ENCODE measurements around the gene CYP1B1. TPM values are rescaled to one million over a fixed set of nuclear protein-coding genes. Genes with fewer than 3 reads are reported as not detected.

Gene CYP1B1
- total RNA-seq = 100 to 1,000 TPM in 1 of 4 donors, 10 to 100 TPM in 3; 43.7 to 142 (median 53.4) TPM
- 10.1 TPM for polyA plus RNA-seq
- long read RNA-seq, donor 1, full-length matches to known transcripts = 216 of 260 reads
- long read RNA-seq, donor 1, partial matches to known transcripts = 26 of 260 reads
- long read RNA-seq, donor 1, other reads (novel, unspliced or antisense) = 18 of 260 reads
- long read RNA-seq, donor 2, full-length matches to known transcripts = 46 of 49 reads
- long read RNA-seq, donor 2, partial matches to known transcripts = 2 of 49 reads
- long read RNA-seq, donor 2, other reads (novel, unspliced or antisense) = 1 of 49 reads
- long read RNA-seq, donor 3, full-length matches to known transcripts = 1,334 of 1,531 reads
- long read RNA-seq, donor 3, partial matches to known transcripts = 104 of 1,531 reads
- long read RNA-seq, donor 3, other reads (novel, unspliced or antisense) = 93 of 1,531 reads
- long read RNA-seq, donor 4, full-length matches to known transcripts = 21 of 30 reads
- long read RNA-seq, donor 4, partial matches to known transcripts = 6 of 30 reads
- long read RNA-seq, donor 4, other reads (novel, unspliced or antisense) = 3 of 30 reads

DNA sequence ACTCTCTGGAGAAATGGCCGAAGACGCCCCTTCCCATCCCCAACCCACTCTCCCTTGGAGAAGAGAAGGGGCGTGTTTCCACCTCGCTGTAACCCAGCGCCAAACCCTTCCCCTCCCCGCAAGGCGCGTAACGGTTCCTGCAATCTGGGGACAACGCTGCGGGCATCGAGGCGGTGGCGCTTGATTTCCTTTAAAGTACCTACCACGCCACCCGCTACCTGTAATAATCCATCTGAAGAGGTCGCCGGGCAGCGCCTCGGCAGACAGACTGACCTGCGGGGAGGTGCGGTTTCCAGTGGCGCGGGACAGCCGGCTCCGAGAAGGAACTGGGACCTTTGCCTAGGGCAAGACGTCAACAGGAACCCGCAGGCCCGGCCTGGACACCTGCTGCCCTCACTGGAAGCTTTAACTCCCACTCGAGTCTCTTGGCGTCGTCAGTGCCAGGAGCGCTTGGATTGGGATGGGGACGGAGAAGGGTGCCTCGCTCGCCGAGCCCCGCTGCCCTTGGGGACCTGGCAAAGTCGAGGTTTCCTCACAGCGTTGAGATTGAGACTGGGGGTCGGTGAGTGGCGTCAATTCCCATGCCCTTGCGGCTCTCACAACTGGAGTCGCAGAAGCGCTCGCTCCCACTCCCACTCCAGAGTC, at the start of gene CYP1B1:
Gene CYP1B1 (minus strand): TSS at position 645 of the 645 bp plus-strand sequence. CDS start 763 bp downstream, outside the sequence.
- H3K27ac ChIP-seq (ENCODE audit: low read length) = peak within 1 kb of the TSS; percentile 68
- intact Hi-C loops (cut with DNase I) = loop anchor here in 1 of 4 donors (5.0 kb wide), 1 partner anchor 37 kb away; no protein-coding TSS in a partner anchor
- no peaks in the 10 kb centered on the region for H3K27me3 ChIP-seq (ENCODE audit: control insufficient read depth, insufficient read depth)
- DNase-seq (peak in 1 of 3 donors; percentile 68), ATAC-seq (peak in 1 of 2 donors; percentile 2)
- no peaks in the 10 kb centered on the region for H3K9me3 ChIP-seq (ENCODE audit: control insufficient read depth, low read length)
- 4% methylated on average over 46 of the region's 46 CpGs for WGBS
- peaks cover 2% of the 10 kb centered on the region for H3K4me1 ChIP-seq (ENCODE audit: control insufficient read depth, insufficient read depth, low read length)
- peak within 1 kb of the TSS; percentile 66 for H3K4me3 ChIP-seq (ENCODE audit: low read length)

GRCh38 chr2:38125007-38125406, 49.1 kb upstream of the CYP1B1 start:
- ATAC-seq = no peak
- H3K4me1 ChIP-seq (ENCODE audit: control insufficient read depth, insufficient read depth, low read length) = no peaks in the 10 kb centered on the region
- intact Hi-C loops (cut with DNase I) = no loop called here
- no peak overlapping the region for H3K27ac ChIP-seq (ENCODE audit: low read length)
- H3K9me3 ChIP-seq (ENCODE audit: control insufficient read depth, low read length) = no peaks in the 10 kb centered on the region
- no peak overlapping the region for H3K4me3 ChIP-seq (ENCODE audit: low read length)
- WGBS = 90% methylated on average over 5 of the region's 5 CpGs
- DNase-seq = no peak
- H3K27me3 ChIP-seq (ENCODE audit: control insufficient read depth, insufficient read depth) = no peaks in the 10 kb centered on the region

DNA sequence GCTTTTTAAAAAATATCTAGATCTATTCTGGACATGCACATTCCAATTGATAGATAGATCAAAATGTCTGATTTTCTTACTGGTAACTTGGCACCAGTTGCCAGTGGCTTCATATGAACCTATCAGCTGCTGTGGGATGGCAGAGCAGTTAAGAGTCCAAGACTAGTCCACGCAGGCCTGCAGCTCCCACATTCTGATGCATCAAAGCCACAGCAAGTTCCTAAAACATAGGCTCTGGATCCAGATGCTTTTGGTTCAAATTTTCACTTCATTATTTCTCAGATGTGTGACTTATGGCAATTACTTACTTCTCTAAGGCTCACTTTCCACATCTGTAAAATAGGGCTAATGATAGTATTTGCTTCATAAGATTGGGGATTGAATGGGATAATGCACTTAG, 48.0 kb upstream of the CYP1B1 start:
- H3K27ac ChIP-seq (ENCODE audit: low read length) = no peak overlapping the region
- no peaks in the 10 kb centered on the region for H3K27me3 ChIP-seq (ENCODE audit: control insufficient read depth, insufficient read depth)
- H3K4me3 ChIP-seq (ENCODE audit: low read length) = no peak overlapping the region
- H3K9me3 ChIP-seq (ENCODE audit: control insufficient read depth, low read length) = no peaks in the 10 kb centered on the region
- no peaks in the 10 kb centered on the region for H3K4me1 ChIP-seq (ENCODE audit: control insufficient read depth, insufficient read depth, low read length)
- no peak for ATAC-seq
- no peak for DNase-seq
- intact Hi-C loops (cut with DNase I) = loop anchor here in 1 of 4 donors (5.0 kb wide), 1 partner anchor 142 kb away; no protein-coding TSS in a partner anchor
- 84% methylated on average over 1 of the region's 1 CpG for WGBS

DNA sequence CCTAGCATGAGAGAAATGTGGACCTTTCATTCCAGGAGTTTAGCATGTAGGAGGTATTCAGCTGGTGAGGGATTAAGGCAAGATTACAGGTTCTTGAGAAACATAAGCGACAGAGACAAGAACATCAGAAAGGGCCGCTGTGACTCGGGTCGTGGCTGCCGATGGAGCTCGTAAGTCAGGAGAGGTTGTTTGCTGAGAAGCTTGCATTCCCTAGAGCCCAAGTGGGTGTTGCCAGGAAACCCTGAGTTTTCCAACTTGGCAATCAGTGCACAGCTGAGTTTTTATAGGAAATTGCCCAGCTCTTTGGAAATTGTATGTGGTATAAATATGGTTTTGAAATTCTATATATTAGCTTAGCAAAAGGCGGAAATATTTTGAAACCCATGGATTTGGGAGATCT, 46.4 kb upstream of the CYP1B1 start:
- intact Hi-C loops (cut with DNase I) = loop anchor here in 1 of 4 donors (5.0 kb wide), 1 partner anchor 140 kb away; no protein-coding TSS in a partner anchor
- DNase-seq = peak; percentile 59 to 83 (median 69)

DNA sequence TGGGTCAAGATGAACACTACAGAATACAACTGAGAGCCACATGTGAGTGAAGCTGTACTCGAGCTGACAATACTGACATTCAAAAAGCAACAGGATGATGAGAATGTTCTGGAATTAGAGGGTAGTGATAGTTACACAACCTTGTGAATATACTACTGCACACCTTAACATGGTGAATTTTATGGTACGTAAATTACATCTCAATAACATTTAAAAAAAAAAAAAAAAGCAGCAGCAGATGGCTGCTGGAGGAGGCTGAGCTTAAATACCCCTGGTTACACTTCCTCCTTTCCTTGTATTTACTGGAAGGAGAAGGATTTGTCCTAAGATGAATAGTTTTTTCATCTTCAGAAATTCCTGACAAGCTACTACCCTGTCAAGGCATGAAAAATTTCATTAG, 45.5 kb upstream of the CYP1B1 start:
- no peak for DNase-seq
- intact Hi-C loops (cut with DNase I) = loop anchor here in 1 of 4 donors (5.0 kb wide), 1 partner anchor 139 kb away; no protein-coding TSS in a partner anchor
- Histone ChIP-seq H3K9me3 (ENCODE audit: control insufficient read depth, low read length) (no peaks in the 10 kb centered on the region), H3K4me3 (ENCODE audit: low read length) (no peak overlapping the region), H3K4me1 (ENCODE audit: control insufficient read depth, insufficient read depth, low read length) (no peaks in the 10 kb centered on the region), H3K27me3 (ENCODE audit: control insufficient read depth, insufficient read depth) (no peaks in the 10 kb centered on the region), H3K27ac (ENCODE audit: low read length) (no peak overlapping the region)
- WGBS = 83% methylated on average over 2 of the region's 2 CpGs
- no peak for ATAC-seq

More for the DNA sequence above, 46.4 kb upstream of the CYP1B1 start:
- Histone ChIP-seq H3K27me3 (ENCODE audit: control insufficient read depth, insufficient read depth) (no peaks in the 10 kb centered on the region), H3K27ac (ENCODE audit: low read length) (no peak overlapping the region), H3K9me3 (ENCODE audit: control insufficient read depth, low read length) (no peaks in the 10 kb centered on the region), H3K4me3 (ENCODE audit: low read length) (no peak overlapping the region), H3K4me1 (ENCODE audit: control insufficient read depth, insufficient read depth, low read length) (no peaks in the 10 kb centered on the region)
- 48% methylated on average over 7 of the region's 7 CpGs for WGBS
- ATAC-seq = peak; percentile 82 to 92

GRCh38 chr2:38120829-38121228, 44.9 kb upstream of the CYP1B1 start:
- peaks cover 2% of the 10 kb centered on the region for H3K4me1 ChIP-seq (ENCODE audit: control insufficient read depth, insufficient read depth, low read length)
- 85% methylated on average over 5 of the region's 5 CpGs for WGBS
- no peak overlapping the region for H3K27ac ChIP-seq (ENCODE audit: low read length)
- intact Hi-C loops (cut with DNase I) = loop anchor here in 1 of 4 donors (5.0 kb wide), 1 partner anchor 139 kb away; no protein-coding TSS in a partner anchor
- H3K27me3 ChIP-seq (ENCODE audit: control insufficient read depth, insufficient read depth) = no peaks in the 10 kb centered on the region
- DNase-seq (no peak), ATAC-seq (no peak)
- no peaks in the 10 kb centered on the region for H3K9me3 ChIP-seq (ENCODE audit: control insufficient read depth, low read length)
- no peak overlapping the region for H3K4me3 ChIP-seq (ENCODE audit: low read length)

DNA sequence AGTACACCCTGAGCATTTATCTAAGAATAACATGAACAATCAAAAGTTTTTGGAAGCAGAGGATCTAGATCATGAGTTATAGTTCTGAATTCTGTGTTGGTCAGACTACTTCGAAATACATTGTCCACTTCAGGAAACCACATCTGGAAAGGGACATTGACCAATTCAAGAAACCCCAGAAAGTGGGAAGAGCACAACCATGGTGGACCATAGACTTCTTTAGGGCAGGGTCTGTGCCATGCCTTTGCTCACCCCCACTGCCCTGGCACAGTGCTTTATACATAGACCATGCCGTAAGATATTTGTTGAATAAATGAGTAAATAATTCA, 44.3 kb upstream of the CYP1B1 start:
- DNase-seq = no peak
- Histone ChIP-seq H3K27ac (ENCODE audit: low read length) (no peak overlapping the region), H3K27me3 (ENCODE audit: control insufficient read depth, insufficient read depth) (no peaks in the 10 kb centered on the region), H3K9me3 (ENCODE audit: control insufficient read depth, low read length) (no peaks in the 10 kb centered on the region), H3K4me3 (ENCODE audit: low read length) (no peak overlapping the region), H3K4me1 (ENCODE audit: control insufficient read depth, insufficient read depth, low read length) (peaks cover 2% of the 10 kb centered on the region)
- 84% methylated on average over 2 of the region's 2 CpGs for WGBS
- no peak for ATAC-seq
- intact Hi-C loops (cut with DNase I) = loop anchor here in 1 of 4 donors (5.0 kb wide), 1 partner anchor 138 kb away; no protein-coding TSS in a partner anchor

DNA sequence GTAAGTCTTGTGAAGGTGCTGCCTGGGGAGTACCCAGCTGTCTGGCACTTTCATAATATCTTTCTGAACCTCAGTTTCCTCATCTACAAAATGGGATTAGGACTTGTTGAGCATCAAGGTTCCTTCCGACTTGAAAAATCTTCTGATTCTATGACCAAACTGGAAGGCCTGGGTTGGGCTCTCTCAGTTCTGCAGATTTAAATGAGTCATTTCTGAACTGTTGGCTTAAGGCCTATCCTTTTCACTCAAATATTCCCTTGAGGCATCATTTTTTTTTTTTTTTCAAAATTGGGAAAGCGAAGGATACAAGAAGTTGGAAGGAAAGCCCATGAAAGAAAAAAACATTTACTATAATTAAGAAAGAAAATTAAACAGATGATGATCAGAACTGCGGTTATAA, 40.8 kb upstream of the CYP1B1 start:
- 69% methylated on average over 3 of the region's 3 CpGs for WGBS
- H3K4me1 ChIP-seq (ENCODE audit: control insufficient read depth, insufficient read depth, low read length) = peaks cover 6% of the 10 kb centered on the region
- ATAC-seq = peak; percentile 62 to 65
- no peak overlapping the region for H3K4me3 ChIP-seq (ENCODE audit: low read length)
- DNase-seq = peak in 2 of 3 donors; percentile 40 to 59
- no peaks in the 10 kb centered on the region for H3K9me3 ChIP-seq (ENCODE audit: control insufficient read depth, low read length)
- no peaks in the 10 kb centered on the region for H3K27me3 ChIP-seq (ENCODE audit: control insufficient read depth, insufficient read depth)
- no peak overlapping the region for H3K27ac ChIP-seq (ENCODE audit: low read length)
- intact Hi-C loops (cut with DNase I) = loop anchor here in 1 of 4 donors (10.0 kb wide), 1 partner anchor 132 kb away; no protein-coding TSS in a partner anchor

GRCh38 chr2:38115216-38116032, 39.5 kb upstream of the CYP1B1 start:
- Histone ChIP-seq H3K9me3 (ENCODE audit: control insufficient read depth, low read length) (no peaks in the 10 kb centered on the region), H3K27me3 (ENCODE audit: control insufficient read depth, insufficient read depth) (no peaks in the 10 kb centered on the region), H3K4me3 (ENCODE audit: low read length) (no peak overlapping the region), H3K27ac (ENCODE audit: low read length) (no peak overlapping the region), H3K4me1 (ENCODE audit: control insufficient read depth, insufficient read depth, low read length) (peaks cover 6% of the 10 kb centered on the region)
- ATAC-seq (peak; percentile 74 to 86), DNase-seq (peak; percentile 84 to 93 (median 88))
- 24% methylated on average over 8 of the region's 8 CpGs for WGBS
- intact Hi-C loops (cut with DNase I) = loop anchor here in 1 of 4 donors (10.0 kb wide), 1 partner anchor 131 kb away; no protein-coding TSS in a partner anchor
